IMR-90 (cell line): ENCODE data around the gene FMO4. TPM values are rescaled to one million over a fixed set of nuclear protein-coding genes. Genes with fewer than 3 reads are reported as not detected.
"Not testable (repeated sequence)": the region's sequence is repeated elsewhere in the genome, so short reads cannot be mapped to it uniquely, and the experiment has no call there.

ENCODE experiments used
- ATAC-seq: fragments of 200-7000 bp; cut with Tn5 transposase; 2 replicates; pipeline ENCODE4 v1.9.1; 2020; ENCODE audit warnings: low read depth, mild to moderate bottlenecking, moderate library complexity
- BruUV-seq: library from RNA; stranded (reverse); fragments of 400-500 nt; replicated peaks from 2 replicates; lab custom pipeline; 2021; lab: Mats Ljungman, UMichigan
- CTCF ChIA-PET: fragments of 300-600 bp; formaldehyde crosslinking; extraction: SDS; loops from one replicate; lab custom pipeline; 2021; ENCODE audit warnings: antibody characterized with exemption; lab: Yijun Ruan, JAX
- POLR2A ChIA-PET: fragments of 300-600 bp; sonication (Branson Sonifier 250); formaldehyde crosslinking; loops from one replicate; lab custom pipeline; 2022; ENCODE audit warnings: antibody characterized with exemption; ENCODE audit not compliant: unreplicated experiment; lab: Charles Lee
- DNase-seq: peaks from one replicate; pipeline ENCODE4 v3.0.0; 2013
- H2AFZ ChIP-seq: replicated peaks from 2 replicates; pipeline ENCODE3; 2013; ENCODE audit warnings: low read length, mild to moderate bottlenecking; ENCODE audit not compliant: poor library complexity
- H2AK5ac ChIP-seq: 2 replicates; pipeline ENCODE4 v1.6.1; 2013; ENCODE audit warnings: low read depth, low read length, inconsistent platforms
- H2AK9ac ChIP-seq: replicated peaks from 2 replicates; pipeline ENCODE3; 2013; ENCODE audit warnings: mild to moderate bottlenecking, low read depth, low read length, moderate library complexity; ENCODE audit not compliant: poor library complexity
- H2BK120ac ChIP-seq: 2 replicates; pipeline ENCODE4 v1.6.1; 2013; ENCODE audit warnings: low read depth, low read length, inconsistent platforms
- H2BK15ac ChIP-seq: 3 replicates; pipeline ENCODE4 v1.6.1; 2013; ENCODE audit warnings: low read depth, low read length, inconsistent platforms
- H2BK20ac ChIP-seq: 2 replicates; pipeline ENCODE4 v1.6.1; 2013; ENCODE audit warnings: low read depth, mild to moderate bottlenecking, inconsistent platforms, low read length, moderate library complexity
- H2BK5ac ChIP-seq: 2 replicates; pipeline ENCODE4 v1.6.1; 2013; ENCODE audit warnings: mild to moderate bottlenecking, low read depth, low read length, inconsistent platforms; ENCODE audit not compliant: poor library complexity, severe bottlenecking
- H3K14ac ChIP-seq: replicated peaks from 2 replicates; pipeline ENCODE4 v1.6.1; 2013; ENCODE audit warnings: low read depth, low read length, inconsistent platforms
- H3K18ac ChIP-seq: 2 replicates; pipeline ENCODE4 v1.6.1; 2013; ENCODE audit warnings: low read depth, low read length, control low read depth
- H3K23ac ChIP-seq: 2 replicates; pipeline ENCODE4 v1.6.1; 2013; ENCODE audit warnings: low read depth, low read length, inconsistent platforms
- H3K27ac ChIP-seq: 2 replicates; pipeline ENCODE4 v1.5.1; 2013; ENCODE audit warnings: mild to moderate bottlenecking, control low read depth, low read length; ENCODE audit not compliant: insufficient read depth
- H3K27me3 ChIP-seq: 2 replicates; pipeline ENCODE4 v1.6.1; 2013; ENCODE audit warnings: low read length; ENCODE audit not compliant: control insufficient read depth, insufficient read depth
- H3K36me3 ChIP-seq: 2 replicates; pipeline ENCODE4 v1.6.1; 2013; ENCODE audit warnings: low read length, mixed read lengths; ENCODE audit not compliant: control insufficient read depth, insufficient read depth
- H3K4ac ChIP-seq: 2 replicates; pipeline ENCODE4 v1.6.1; 2013; ENCODE audit warnings: low read depth, low read length, inconsistent platforms
- H3K4me1 ChIP-seq: 2 replicates; pipeline ENCODE4 v1.6.1; 2013; ENCODE audit warnings: low read length, mixed read lengths; ENCODE audit not compliant: control insufficient read depth, insufficient read depth
- H3K4me2 ChIP-seq: 2 replicates; pipeline ENCODE4 v1.6.1; 2013; ENCODE audit warnings: low read depth, mild to moderate bottlenecking, control low read depth, low read length, moderate library complexity
- H3K4me3 ChIP-seq: 2 replicates; pipeline ENCODE4 v1.5.1; 2013; ENCODE audit warnings: low read depth, mild to moderate bottlenecking, control low read depth, low read length, moderate library complexity; ENCODE audit not compliant: insufficient read depth
- H3K56ac ChIP-seq: 2 replicates; pipeline ENCODE4 v1.6.1; 2013; ENCODE audit warnings: low read length, inconsistent platforms; ENCODE audit not compliant: insufficient read depth; ENCODE audit errors: extremely low read depth
- H3K79me1 ChIP-seq, 2 experiments: 2 replicates each; pipeline ENCODE4 v1.6.1; 2013; ENCODE audit warnings: low read length in 2 of 2, inconsistent platforms in 1 of 2, low read depth in 1 of 2
- H3K9ac ChIP-seq: 2 replicates; pipeline ENCODE4 v1.6.1; 2013; ENCODE audit warnings: low read depth, low read length, control low read depth
- H3K9me1 ChIP-seq: 2 replicates; pipeline ENCODE4 v1.6.1; 2013; ENCODE audit warnings: low read length, inconsistent platforms; ENCODE audit not compliant: insufficient read depth
- H3K9me3 ChIP-seq: 2 replicates; pipeline ENCODE4 v1.6.1; 2013; ENCODE audit warnings: low read length; ENCODE audit not compliant: control insufficient read depth, insufficient read depth
- H4K20me1 ChIP-seq: 2 replicates; pipeline ENCODE4 v1.6.1; 2013; ENCODE audit warnings: low read length, inconsistent platforms; ENCODE audit not compliant: insufficient read depth
- H4K5ac ChIP-seq: 2 replicates; pipeline ENCODE4 v1.6.1; 2013; ENCODE audit warnings: mild to moderate bottlenecking, low read depth, low read length, control low read depth
- H4K8ac ChIP-seq, 2 experiments: 2 replicates each; pipeline ENCODE4 v1.6.1; 2013; ENCODE audit warnings: low read depth in 2 of 2, low read length in 2 of 2, control low read depth in 1 of 2, inconsistent platforms in 1 of 2
- H4K91ac ChIP-seq: 2 replicates; pipeline ENCODE4 v1.6.1; 2013; ENCODE audit warnings: low read depth, low read length, inconsistent platforms; ENCODE audit not compliant: insufficient read depth
- CTCF ChIP-seq: conservative IDR thresholded peaks from 2 replicates; pipeline ENCODE4 v1.5.1; 2012; ENCODE audit warnings: mild to moderate bottlenecking, low read depth, low read length, improper control_type of control experiment
- WGBS, 2 experiments: methylation state at CpG; one replicate each; pipeline versions ENCODE4 v1.1.5 to v1.1.7; 2013; ENCODE audit warnings: missing lambda C conversion rate in 2 of 2; ENCODE audit not compliant: insufficient read length in 1 of 2; ENCODE audit errors: extremely low coverage in 2 of 2; 5-methylcytosine and 5-hydroxymethylcytosine counted together
- dilution Hi-C: fragments of 300-500 bp; cut with HindIII; formaldehyde crosslinking; loops from one replicate; pipeline ENCODE4 v1.14.3; 2018; ENCODE audit warnings: low sequenced_read_pairs; ENCODE audit not compliant: unreplicated experiment
- in situ Hi-C: fragments of 300-500 bp; cut with MboI; formaldehyde crosslinking; loops from 3 replicates; pipeline ENCODE4 v1.14.3; 2019; ENCODE audit warnings: low sequenced_read_pairs, inconsistent platforms, mixed read lengths
- intact Hi-C: fragments of 100-400 bp; cut with micrococcal nuclease; formaldehyde crosslinking; loops from 2 replicates; pipeline ENCODE4 v1.10.0; 2022
- polyA plus RNA-seq, 3 experiments: library from polyadenylated mRNA; depleted of rRNA; stranded (reverse); fragments of >200 nt; gene quantifications; 2 replicates each; pipeline ENCODE4 v1.2.3, GENCODE V29; 2012; ENCODE audit warnings: low replicate concordance in 1 of 3
- total RNA-seq: library from RNA; depleted of rRNA; stranded (reverse); fragments of >200 nt; gene quantifications from 2 replicates; pipeline ENCODE4 v1.2.3, GENCODE V29; 2012

The FMO4 gene
- total and polyA plus RNA-seq, 2 of the 4 experiments (the other 2 are of a cell fraction), result 0.36 to 0.55 TPM

- CTCF ChIA-PET, result interaction anchor here (0.7 kb wide), 1 partner anchor 60 kb away, joined by 3 read pairs; no protein-coding TSS in a partner anchor
- ATAC-seq, H3K9ac ChIP-seq, H3K27me3 ChIP-seq, DNase-seq, H3K14ac ChIP-seq, H3K9me3 ChIP-seq, H2AFZ ChIP-seq, H3K56ac ChIP-seq, H4K8ac ChIP-seq, H3K4ac ChIP-seq, H2BK120ac ChIP-seq, intact Hi-C loops, H2BK15ac ChIP-seq, H3K4me1 ChIP-seq, H4K20me1 ChIP-seq, H2AK5ac ChIP-seq, H3K27ac ChIP-seq, H2BK5ac ChIP-seq, H2BK20ac ChIP-seq, dilution Hi-C loops, POLR2A ChIA-PET, H3K79me1 ChIP-seq, H3K23ac ChIP-seq, H3K18ac ChIP-seq, H3K4me3 ChIP-seq, H3K36me3 ChIP-seq, BruUV-seq, H4K5ac ChIP-seq, in situ Hi-C loops, H3K9me1 ChIP-seq, H4K91ac ChIP-seq, H3K4me2 ChIP-seq, H2AK9ac ChIP-seq: not testable (repeated sequence)
- TF ChIP-seq CTCF, result 0 out of 2 replicates have a peak, but pooled peaks have one; percentile 2
- WGBS, 2 experiments, result no CpG with 5 or more reads among the region's 9 CpGs
Measured at GRCh38 chr1:171359731-171360527, 45.9 kb downstream of the FMO4 start.
